GM23248 (cell line): ENCODE data around the gene WIPI1.

ENCODE experiments used
- EZH2 ChIP-seq: fragments of 200-600 bp; sonication (generic); IDR thresholded peaks from 2 replicates; pipeline ENCODE4 v1.6.1; 2018; ENCODE audit warnings: antibody characterized with exemption, mild to moderate bottlenecking; ENCODE audit not compliant: insufficient read depth, poor library complexity, severe bottlenecking
- EZH2phosphoT487 ChIP-seq: fragments of 200-600 bp; sonication (generic); IDR thresholded peaks from 2 replicates; pipeline ENCODE4 v1.6.1; 2018; ENCODE audit warnings: antibody characterized with exemption, moderate library complexity, mild to moderate bottlenecking, low read depth; ENCODE audit not compliant: insufficient read depth

DNA sequence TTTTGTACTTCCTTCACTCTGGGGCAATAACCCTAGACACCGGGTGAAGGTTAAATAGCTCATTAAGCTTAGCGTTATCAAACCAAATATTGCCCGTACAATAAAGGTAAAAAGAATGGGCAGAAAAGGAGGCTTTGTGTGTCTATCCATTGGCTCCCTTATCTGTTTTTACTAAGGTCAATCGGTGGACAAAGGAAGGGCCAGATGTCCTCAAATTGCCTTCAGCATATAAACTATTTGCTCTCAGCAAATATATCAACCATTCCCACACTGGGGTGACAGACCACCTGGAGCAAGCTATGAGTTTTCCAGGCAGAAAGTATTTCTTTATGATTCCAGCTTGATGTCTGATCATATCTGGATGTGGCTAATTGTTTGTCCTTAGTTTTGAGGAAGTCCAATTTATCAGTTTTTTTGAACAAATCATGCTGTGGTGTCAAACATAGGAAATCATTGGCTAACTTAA lies 25.3 kb upstream of the WIPI1 start:
- TF ChIP-seq EZH2 (no peak), EZH2phosphoT487 (no peak)
